NCI-H2029 treated with DMSO at 0.1 percent for 48 hours (cell line): Measurements from ENCODE around the gene C6orf163.
A peak's percentile ranks its signal among the peaks of the same experiment; 100 is the strongest.
"Not testable (repeated sequence)": the region's sequence is repeated elsewhere in the genome, so short reads cannot be mapped to it uniquely, and the experiment has no call there.

Experiments used
- DNase-seq: peaks from one replicate; lab custom pipeline; 2025; lab: John Stamatoyannopoulos, UW

C6orf163 gene

GRCh38 chr6:87344731-87345130, at the start of gene C6orf163:
Gene C6orf163 (plus strand): TSS chr6:87344813. CDS start chr6:87345100, 287 bp downstream.
- no peak for DNase-seq

- no peak for DNase-seq
Observed at GRCh38 chr6:87297119-87297518, 47.5 kb upstream of the C6orf163 start.

GRCh38 chr6:87301277-87301676, 43.3 kb upstream of the C6orf163 start:
- DNase-seq = not testable (repeated sequence)

- DNase-seq = no peak
Observed at GRCh38 chr6:87308970-87309369, 35.6 kb upstream of the C6orf163 start.

GRCh38 chr6:87312860-87313259, 31.8 kb upstream of the C6orf163 start:
- DNase-seq = no peak

- no peak for DNase-seq
Observed at GRCh38 chr6:87315071-87315470, 29.5 kb upstream of the C6orf163 start.

- DNase-seq = no peak
Observed at GRCh38 chr6:87319271-87319987, 25.2 kb upstream of the C6orf163 start.

GRCh38 chr6:87322304-87323212, 22.1 kb upstream of the C6orf163 start, which contains the start of gene SMIM8:
Gene SMIM8 (plus strand): TSS chr6:87322588. CDS start chr6:87337032, 14,444 bp downstream.
- peak; percentile 41 for DNase-seq

GRCh38 chr6:87323880-87324279, 20.7 kb upstream of the C6orf163 start:
- not testable (repeated sequence) for DNase-seq

- DNase-seq = no peak
Observed at GRCh38 chr6:87330961-87331360, 13.7 kb upstream of the C6orf163 start.

GRCh38 chr6:87333033-87333432, 11.6 kb upstream of the C6orf163 start:
- DNase-seq = peak; percentile 16

GRCh38 chr6:87333591-87334181, 10.9 kb upstream of the C6orf163 start:
- peak; percentile 36 for DNase-seq

GRCh38 chr6:87334683-87335082, 9.9 kb upstream of the C6orf163 start:
- no peak for DNase-seq

GRCh38 chr6:87336367-87336766, 8.2 kb upstream of the C6orf163 start:
- DNase-seq = no peak

GRCh38 chr6:87340230-87340629, 4.4 kb upstream of the C6orf163 start:
- DNase-seq = no peak

GRCh38 chr6:87341158-87341557, 3.5 kb upstream of the C6orf163 start:
- DNase-seq = no peak

- no peak for DNase-seq
Observed at GRCh38 chr6:87341899-87342298, 2.7 kb upstream of the C6orf163 start.

- no peak for DNase-seq
Observed at GRCh38 chr6:87342829-87343228, 1.8 kb upstream of the C6orf163 start.

GRCh38 chr6:87346700-87347099, 2.1 kb downstream of the C6orf163 start:
- DNase-seq = no peak

- DNase-seq = no peak
Observed at GRCh38 chr6:87349896-87350295, 5.3 kb downstream of the C6orf163 start.

- DNase-seq = no peak
Observed at GRCh38 chr6:87350516-87350915, 5.9 kb downstream of the C6orf163 start.

- DNase-seq = no peak
Observed at GRCh38 chr6:87351583-87351982, 7.0 kb downstream of the C6orf163 start.

- no peak for DNase-seq
Observed at GRCh38 chr6:87356181-87356580, 11.6 kb downstream of the C6orf163 start.
